Measurements from ENCODE around the gene HOXD4.

GRCh38 chr2:176188774-176189680, 37.7 kb downstream of the HOXD4 start:
- TF ChIP-seq MAX (IDR thresholded peaks at IDR 0.05; ENCODE audit: low read depth, low read length) (no peak), CTCF (IDR thresholded peaks at IDR 0.05 in 2 of 3, conservative IDR thresholded peaks at IDR 0.05 in 1 of 3; ENCODE audit: control insufficient read depth in 2 of 3, extremely low read depth in 1 of 3, insufficient read depth in 1 of 3, low read depth in 3 of 3, low read length in 3 of 3) (no peak), CHD1 (IDR thresholded peaks at IDR 0.05; ENCODE audit: low read depth, low read length) (no peak), NR2C2 (IDR thresholded peaks at IDR 0.05; ENCODE audit: borderline replicate concordance, control insufficient read depth, insufficient read length, low read depth) (no peak), SMARCA5 (IDR thresholded peaks at IDR 0.05) (no peak), HDAC6 (IDR thresholded peaks at IDR 0.05; ENCODE audit: unreplicated experiment) (no peak), ZNF274 (IDR thresholded peaks at IDR 0.05; ENCODE audit: insufficient read depth, insufficient read length) (no peak), SIN3A (IDR thresholded peaks at IDR 0.05; ENCODE audit: low read depth, low read length) (no peak)
